ENCODE data around the gene RNF187.

RNF187 gene

DNA sequence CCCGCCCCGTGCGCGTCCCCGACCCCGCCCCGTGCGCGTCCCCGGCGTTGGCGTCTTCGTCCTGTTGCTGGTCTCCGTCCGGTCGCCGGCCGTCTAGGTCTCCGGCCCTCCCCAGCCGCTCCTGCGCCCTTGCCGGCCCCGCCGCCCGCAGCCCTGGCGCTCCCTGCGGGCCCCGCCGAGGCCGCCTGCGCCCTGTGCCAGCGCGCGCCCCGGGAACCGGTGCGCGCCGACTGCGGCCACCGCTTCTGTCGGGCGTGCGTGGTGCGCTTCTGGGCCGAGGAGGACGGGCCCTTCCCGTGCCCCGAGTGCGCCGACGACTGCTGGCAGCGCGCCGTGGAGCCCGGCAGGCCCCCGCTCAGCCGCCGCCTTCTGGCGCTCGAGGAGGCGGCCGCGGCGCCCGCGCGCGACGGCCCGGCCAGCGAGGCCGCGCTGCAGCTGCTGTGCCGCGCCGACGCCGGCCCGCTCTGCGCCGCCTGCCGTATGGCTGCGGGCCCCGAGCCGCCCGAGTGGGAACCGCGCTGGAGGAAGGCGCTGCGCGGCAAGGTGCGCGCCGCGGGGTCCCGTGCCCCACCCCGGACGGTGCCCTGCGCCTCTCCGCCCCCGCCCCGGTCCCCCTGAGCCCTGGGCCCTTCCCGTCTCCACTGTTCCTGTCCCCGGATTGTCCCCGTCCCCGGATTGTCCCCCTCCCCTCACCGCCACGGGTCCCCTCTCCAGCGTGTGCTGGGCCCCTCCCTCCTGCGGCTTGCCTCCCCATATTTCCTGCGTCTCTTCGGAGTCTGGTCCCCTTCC is at the start of gene RNF187:
Gene RNF187 (plus strand): TSS at position 47 of the 789 bp plus-strand sequence.
- no peak for DNase-seq

DNA sequence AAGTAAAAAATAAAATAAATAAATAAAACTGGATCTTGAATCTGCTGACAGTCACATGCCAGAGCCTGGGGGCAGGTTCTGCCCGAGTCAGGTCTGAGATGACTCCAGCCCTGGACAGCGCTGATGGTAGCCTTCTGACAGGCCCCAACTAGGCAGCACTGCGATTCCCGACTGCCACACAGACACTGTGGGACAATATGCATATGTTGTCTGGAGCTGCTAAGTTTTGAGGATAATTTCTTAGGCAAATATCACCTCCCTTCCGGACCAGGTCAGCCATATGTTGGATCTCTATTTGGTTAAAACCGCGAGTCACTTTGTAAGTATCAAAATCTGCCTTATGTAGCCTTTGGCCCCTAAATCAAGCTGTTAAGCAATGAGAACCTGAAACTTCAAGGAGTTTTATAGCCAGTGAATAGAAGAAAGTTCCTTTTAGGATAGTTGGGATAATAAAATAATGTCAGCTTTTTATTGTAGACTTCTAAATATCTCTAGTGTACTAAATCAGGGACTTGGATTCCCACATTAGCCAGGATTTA is 49.7 kb upstream of the RNF187 start:
- no peak for DNase-seq

DNA sequence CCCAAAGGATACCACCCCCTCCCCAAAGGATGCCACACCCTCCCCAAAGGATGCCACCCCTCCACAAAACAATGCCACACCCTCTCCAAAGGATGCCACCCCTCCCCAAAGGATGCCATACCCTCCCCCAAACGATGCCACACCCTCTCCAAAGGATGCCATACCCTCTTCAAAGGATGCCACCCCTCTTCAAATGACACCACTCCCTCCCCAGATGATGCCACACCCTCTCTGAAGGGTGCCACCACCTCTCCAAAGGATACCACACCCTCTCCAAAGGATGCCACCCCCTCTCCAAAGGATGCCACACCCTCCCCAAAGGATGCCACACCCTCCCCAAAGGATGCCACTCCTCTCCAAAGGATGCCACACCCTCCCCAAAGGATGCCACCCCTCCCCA is 48.9 kb upstream of the RNF187 start:
- DNase-seq = no peak

DNA sequence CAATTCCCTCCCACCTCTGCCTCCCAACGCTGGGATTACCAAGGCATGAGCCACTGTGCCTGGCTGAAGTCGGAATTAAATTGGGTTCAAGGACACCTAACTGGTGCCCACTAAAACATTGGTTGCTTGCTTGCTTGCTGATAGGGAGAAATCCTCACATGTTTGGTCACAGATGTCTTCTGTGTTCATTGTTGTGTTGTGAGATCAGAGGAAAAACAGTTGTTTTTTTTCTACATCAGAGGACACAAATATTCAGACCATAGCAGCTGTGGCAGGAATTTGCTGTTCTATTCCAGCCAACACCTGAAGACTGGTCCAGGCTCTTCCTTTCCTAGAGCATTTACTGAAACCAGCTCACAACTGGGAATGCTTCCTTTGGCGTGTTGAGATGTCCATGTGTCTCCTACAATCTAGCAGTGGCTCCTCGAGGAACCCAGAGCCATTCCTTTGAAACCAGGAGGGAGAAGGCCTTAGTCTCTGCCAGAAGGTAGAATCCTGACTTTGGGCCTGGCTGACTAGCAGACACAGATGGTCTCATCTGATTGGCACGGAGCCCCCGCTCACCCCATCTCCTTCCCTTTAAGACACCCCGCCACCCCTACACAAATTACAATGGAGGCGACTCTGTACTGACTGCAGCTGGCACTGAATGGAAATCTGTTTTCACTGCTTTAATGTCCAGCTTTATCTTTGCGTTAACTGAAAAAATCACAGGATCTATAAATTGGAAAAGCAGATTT is 46.3 kb upstream of the RNF187 start:
- no peak for DNase-seq

DNA sequence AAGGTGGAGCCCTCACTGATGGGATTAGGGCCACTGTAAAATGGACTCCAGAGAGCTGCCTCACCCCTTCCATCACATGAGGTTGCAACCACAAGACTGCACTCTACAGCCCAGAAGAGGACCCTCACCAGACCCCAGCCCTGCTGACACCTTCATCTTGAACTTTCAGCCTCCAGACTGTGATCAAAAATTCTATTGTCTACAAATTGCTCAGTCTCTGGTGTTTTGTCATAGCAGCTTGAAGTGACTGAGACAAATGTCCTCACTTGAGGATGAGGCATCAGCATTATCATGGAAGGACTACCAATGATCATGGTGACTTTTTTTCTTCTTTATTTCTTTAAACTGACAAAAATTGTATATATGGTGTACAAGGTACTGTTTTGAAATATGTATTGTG is 43.8 kb upstream of the RNF187 start:
- DNase-seq = no peak

DNA sequence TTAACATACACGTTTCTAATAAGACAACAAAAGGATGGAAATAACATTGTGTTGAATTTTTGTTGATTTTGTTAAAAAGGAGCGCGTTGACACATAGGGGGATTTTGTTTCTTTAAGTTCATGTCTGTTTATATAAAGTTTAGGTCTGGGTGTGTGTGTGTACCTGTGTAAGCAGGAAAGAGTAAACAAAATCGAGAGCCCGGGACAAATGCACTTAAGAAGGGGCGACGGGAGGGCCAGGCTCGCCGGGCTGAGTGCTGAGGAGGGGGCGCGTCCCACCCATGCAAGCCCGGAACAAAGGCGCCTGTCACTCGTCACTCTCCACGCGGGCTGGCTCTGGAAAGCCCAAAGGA is 41.7 kb upstream of the RNF187 start:
- DNase-seq = no peak

DNA sequence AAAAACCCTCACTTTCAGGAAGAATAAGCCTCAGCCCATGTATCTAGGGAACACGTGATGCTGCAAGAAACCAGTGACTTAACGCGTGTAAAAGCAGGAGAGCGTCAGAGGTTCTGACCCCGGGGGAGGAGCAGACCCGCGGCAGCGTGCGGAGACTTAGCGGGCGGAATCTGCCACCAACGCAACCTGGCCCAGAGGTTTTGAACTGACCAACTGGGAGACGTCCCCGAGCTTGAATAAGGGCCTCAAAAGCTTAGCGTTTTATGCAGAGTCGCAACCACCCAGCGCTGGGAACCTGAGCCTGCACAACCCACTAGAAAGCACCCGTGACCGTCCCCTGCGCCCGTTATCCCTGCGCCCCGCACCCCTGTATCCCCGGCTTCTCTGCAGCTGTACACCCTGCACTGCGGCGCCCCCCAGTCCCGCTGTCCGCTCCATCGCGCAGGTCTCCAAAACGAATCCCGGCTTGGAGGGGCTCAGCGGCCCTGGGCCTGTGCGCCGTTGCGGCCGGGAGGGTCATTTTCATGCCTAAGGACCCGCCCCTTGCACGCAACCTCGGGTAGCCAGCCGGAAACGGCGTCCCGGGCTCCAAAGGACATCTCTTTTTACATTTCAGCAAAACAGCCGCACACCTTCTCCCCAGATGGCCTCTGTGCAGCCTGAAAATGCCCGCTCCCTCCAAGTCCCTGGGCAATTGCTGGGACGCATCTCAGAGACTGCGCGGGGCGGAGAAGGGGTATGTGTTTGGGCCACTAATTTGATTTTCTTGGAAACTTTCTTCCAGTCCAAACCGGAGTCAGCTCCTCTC is 41.1 kb upstream of the RNF187 start:
- no peak for DNase-seq

DNA sequence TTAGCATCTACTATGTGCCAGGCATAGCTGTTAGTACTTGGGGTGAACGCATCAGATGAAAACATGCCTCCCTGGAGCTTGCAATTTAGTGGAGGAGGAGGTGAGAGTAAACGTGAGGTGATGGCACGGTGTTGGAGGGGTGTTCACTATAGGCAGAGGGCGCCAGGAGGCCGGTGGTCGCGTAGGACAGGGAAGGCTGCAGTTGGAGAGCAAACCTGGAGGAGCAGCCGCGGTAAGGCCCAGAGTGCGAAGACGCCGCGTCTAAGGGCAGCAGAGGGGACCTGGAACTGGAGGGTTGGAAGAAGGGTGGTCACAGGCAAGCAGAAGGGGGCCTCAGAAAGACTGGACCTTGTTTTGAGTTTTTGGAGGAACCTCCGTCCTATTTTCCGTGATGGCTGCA is 40.3 kb upstream of the RNF187 start:
- DNase-seq = no peak

DNA sequence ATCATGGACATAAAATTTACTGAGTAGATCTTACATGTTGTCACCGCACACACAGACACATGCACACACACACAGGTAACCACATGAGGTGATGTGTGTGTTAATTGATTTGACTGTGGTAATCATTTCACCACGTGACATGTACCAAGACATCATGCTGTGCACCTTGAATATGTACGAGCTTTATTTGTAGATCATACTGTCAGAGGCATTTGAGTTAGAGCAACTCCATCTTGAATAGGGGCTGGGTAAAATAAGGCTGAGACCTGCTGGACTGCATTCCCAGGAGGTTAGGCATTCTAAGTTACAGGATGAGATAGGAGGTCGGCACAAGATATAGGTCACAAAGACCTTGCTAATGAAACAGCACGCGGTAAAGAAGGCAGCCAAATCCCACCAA is 38.8 kb upstream of the RNF187 start:
- DNase-seq = no peak

DNA sequence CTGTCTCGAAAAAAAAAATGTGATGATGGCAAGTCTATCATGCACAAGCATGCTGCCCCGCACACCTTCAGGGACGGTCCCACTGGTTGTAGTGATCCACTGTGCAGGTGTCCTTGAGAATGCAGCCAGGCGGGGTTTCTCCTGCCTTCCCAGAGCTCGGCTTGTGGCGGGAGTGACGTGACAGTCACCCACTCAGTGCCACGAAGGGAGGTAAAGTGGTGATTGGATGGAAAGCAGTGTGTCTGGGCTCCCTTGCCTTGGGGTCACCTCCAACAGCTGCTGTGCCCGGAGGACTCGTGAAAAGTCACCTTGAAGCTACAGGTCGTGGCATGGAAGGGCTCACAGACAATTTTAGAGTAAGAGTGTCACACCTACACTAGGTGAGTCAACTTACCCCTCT is 37.0 kb upstream of the RNF187 start:
- no peak for DNase-seq

DNA sequence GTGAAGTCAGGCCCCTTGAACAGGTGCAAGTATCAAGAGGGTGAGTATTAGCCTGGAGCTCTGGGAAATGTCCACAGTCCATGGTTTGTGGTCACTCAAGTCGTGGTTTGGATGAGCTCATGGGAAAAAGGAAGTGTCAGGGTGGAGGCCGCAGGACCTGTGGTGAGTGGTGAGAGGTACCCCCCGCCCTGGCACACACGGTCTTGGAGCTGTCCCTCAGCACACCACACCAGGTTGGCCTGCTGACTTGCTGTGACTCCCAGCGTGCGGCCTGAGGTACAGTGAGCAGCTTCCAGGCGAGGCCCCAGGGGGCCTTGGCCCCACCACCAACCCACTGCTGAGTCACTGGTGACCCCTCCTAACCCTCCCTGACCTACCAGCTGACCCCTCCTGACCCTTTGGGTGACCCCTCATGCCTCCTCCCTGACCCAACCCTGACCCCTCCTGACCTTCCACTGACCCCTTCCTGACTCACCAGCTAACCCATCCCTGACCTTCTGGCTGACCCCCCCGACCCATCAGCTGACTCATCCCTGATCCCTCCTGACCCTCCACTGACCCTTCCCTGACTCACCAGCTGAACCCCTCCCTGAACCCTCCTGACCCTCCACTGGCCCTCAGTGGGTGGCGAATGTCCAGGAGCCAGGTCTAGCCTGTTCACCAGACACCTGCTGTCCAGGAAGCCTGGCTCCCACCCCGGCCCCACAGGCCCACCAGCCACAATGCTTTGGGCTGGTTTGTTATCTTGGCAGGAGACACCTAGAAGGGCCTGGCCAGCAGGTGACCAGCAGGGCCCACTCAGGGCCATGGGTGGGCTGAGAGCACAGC is 34.8 kb upstream of the RNF187 start:
- no peak for DNase-seq

DNA sequence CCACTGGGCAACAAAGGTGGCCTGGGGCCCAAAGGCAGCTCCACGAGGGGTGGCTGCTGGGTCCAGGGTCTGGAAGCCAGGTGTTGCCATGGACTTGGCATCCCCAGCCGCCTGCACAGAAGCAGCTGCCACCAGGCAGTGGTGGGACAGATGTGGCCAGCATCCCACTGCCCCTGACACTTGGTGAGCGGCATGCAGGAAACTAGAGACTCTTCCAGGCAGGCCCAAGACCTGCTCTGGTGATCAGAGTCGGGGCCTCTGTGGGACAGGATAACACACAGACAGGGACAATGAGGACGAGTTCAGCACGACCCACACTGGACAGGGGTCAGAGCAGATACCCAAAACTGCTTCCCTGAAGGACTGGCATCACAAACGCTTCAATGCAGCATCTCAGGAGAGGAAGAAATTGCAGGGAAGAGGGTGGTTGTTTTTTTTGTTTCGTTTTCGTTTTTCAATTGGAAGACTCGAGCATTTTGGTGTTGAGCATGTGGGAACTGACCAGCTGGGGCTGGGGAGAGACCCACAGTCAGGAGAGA is 34.1 kb upstream of the RNF187 start:
- no peak for DNase-seq

DNA sequence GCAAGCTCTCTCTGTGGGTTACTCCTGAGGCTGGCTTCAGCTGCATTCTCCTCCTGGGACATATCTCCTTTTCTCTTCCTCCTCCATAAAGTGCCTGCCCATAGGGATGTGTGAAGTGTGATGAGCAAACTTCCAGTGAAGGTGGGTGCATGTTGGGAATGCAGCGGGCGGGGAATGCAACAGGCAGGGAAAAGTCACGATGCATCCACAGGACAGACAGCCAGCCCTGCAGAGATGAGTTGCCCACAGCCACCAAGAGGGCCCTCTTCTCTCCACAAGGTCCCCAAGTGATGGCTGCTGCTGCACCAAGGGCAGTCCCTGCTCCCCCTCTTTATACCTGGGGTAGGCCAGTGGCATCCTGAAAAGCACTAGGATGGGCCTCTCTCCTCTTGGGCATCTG is 33.6 kb upstream of the RNF187 start:
- no peak for DNase-seq

DNA sequence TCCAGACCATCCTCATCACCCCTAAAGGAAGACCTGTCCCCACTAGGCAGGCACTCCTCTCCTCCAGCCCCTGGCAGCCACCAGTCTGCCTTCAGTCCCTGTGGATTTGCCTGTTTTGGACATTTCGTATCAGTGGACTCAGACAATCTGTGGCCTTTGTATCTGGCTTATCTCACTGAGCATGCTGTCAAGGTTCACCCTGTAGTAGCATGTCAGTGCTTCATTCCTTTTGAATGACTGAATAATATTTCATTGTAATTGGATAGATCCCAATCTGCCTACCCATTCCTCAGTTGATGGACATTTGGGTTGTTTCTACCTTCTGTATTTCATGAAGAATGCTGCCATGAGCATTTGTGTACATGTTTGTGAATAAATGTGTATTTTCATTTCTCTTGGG is 32.9 kb upstream of the RNF187 start:
- no peak for DNase-seq

DNA sequence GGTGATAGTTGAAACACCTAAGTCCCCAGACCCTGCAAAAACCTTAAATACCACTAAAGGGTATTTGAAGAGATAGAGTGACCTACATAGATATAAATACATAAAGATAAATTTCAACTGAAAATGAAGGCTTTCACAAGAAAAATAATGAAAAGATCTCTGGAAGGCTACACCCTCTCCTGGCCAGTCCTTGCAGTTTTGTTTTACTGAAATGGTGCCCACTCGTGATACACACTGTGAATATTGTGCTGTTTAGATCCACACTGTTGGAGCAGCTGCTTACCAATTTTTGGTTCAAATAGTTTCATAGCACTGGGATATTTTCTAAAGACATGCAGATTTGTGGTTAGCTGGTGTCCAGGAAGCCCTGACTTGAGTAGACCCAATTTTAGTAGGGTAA is 31.5 kb upstream of the RNF187 start:
- DNase-seq = no peak

DNA sequence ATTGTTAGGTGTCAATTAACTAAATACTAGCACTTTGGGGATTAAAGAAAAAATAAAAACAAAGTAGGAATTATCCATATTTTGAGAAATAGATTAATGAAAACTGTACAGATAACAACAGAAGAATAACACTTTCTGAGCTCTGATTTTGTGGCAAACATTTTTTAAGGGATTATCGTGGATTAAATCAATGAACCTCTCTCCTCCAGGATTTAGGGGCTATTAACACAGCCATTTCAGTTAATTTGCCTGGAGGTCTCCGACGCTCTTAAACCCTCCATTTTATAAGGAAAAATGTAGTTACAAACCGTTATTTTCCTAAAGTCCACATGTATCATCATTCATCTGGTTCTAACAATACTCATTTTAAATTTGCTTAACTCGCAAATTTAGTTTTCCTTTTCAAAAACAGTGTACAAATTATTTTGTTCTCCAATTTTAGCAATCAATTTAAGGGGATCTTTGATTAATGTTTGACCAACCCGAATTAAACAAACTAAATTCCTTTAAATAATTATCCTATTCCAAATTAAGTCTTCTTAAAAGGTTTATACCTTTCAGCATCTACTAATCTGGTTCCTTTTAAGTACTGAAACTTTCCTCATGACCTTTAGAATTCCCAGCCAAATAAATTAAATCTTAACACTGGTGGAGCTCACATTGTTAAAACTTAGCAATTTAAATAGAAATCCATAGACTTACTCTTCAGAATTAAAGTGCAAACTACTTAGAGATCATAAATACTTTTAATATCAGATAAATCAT is 30.7 kb upstream of the RNF187 start:
- no peak for DNase-seq

DNA sequence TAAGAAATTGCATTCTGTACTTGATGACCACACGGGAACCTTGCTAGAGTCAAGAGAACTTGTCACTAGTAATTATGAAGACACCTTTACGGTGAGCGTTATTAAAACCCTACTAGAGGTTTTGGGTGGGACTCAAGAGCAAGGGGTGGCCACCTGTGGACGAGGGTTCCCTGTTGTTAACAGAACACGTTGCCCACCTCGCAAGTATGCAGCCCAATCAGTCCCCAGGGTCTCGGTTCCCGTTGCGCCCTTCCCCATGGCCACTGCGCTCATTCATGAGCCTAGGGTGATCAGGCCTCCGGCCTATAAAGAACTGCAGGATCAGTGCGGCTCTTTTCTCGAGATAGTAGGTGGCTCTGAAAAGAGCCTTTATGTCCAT is 30.2 kb upstream of the RNF187 start:
- no peak for DNase-seq

DNA sequence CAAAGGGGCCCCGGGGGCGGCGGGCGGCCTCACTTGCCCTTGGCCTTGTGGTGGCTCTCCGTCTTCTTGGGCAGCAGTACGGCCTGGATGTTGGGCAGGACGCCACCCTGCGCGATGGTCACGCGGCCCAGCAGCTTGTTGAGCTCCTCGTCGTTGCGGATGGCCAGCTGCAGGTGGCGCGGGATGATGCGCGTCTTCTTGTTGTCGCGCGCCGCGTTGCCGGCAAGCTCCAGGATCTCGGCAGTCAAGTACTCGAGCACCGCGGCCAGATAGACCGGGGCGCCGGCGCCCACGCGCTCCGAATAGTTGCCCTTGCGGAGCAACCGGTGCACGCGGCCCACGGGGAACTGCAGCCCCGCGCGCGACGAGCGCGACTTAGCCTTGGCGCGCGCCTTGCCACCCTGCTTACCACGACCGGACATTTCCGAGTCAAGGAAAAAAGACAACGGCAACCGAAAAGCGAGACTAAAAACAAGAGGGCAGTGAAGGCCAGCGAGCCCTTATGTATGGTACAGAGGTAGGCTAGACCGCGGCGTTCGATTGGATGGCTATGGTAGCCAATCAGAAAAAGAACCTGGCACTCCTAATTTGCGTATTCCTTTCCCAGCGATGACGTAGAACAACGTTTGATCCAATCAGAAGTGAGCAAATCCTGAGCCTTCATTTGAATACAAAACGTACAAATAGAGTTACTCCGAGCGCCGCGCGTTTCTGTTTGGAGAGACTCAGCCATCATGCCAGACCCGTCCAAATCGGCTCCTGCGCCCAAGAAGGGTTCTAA is 29.6 kb upstream of the RNF187 start:
- DNase-seq = peak; percentile 95

DNA sequence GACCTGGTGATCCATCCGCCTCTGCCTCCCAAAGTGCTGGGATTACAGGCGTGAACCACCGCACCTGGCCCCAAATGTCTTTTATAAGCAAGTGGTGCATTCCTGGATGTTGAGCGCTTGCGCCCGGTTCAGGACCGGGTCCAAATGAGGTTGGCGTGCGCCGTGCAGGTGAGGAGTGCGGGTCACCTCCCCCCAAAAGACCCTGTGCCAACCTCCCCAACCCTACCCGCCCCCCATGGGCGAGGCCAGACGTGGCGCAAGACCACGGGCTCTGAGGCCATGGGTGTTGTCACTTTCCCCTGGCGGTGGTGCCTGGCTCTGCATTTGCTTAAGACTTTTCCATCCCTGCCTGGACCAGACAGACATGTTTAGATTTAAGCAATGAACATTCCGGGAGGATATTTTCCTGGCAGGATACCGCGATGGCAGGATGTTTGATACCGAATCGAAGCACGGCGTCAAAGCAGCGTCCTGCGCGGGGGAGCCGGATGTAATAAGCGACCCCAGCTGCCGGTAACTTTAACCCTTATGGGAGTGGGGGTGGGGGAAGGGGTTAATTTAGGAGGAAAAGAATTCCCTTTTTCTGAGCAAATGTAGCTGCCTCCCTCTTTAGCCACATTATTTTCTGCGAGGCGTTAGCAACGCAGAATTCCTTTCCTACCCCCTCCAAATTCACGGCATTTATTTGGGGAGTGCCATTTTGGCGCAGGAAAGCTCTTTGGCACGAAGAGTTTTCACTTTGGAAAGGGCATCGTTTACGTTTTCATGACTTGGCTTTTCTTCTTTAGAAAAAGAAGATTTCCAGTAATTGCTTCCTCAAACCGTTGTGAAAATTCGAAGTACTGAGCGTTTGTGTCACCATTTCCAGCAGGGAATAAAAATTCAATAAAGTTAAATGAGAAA is 27.8 kb upstream of the RNF187 start:
- peak; percentile 2 for DNase-seq

DNA sequence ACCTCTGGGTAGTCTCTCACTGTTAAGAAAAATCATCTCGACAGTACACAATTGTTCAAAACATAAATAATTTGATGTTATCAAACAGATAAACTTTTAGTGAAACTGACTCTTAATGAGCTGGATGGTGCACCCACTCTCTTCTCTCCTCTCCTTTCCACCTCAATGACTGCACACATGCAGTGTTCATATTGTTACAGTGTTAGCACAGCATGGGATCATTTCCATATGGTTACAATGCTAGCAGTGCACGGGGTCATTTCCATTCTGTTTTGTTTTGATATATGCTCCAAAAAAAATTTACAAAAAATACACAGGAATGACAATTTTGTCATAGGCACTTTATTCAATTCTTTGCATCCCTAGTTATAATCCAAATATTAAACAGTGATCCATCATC is 26.4 kb upstream of the RNF187 start:
- DNase-seq = no peak
